HFFc6 (cell line): ENCODE results near the gene GPR137C. TPM values are rescaled to one million over a fixed set of nuclear protein-coding genes. Genes with fewer than 3 reads are reported as not detected.

ENCODE experiments used
- DNase-seq: peaks from one replicate; pipeline ENCODE4 v3.0.0-alpha.2; 2018
- H3K27ac Mint-ChIP-seq: 2 replicates; pipeline ENCODE4 v1.8.0; 2020; ENCODE audit warnings: mild to moderate bottlenecking, mixed read lengths
- H3K27me3 Mint-ChIP-seq: 2 replicates; pipeline ENCODE4 v1.8.0; 2021; ENCODE audit warnings: mild to moderate bottlenecking, moderate library complexity, mixed read lengths; ENCODE audit not compliant: insufficient read depth
- H3K36me3 Mint-ChIP-seq: 2 replicates; pipeline ENCODE4 v1.8.0; 2021; ENCODE audit warnings: low read depth, mixed read lengths
- H3K4me1 Mint-ChIP-seq: 2 replicates; pipeline ENCODE4 v1.8.0; 2020; ENCODE audit warnings: low read depth, mixed read lengths
- H3K4me3 Mint-ChIP-seq: 2 replicates; pipeline ENCODE4 v1.8.0; 2020; ENCODE audit warnings: mild to moderate bottlenecking, moderate library complexity, mixed read lengths
- H3K9me3 Mint-ChIP-seq: 2 replicates; pipeline ENCODE4 v1.8.0; 2020; ENCODE audit warnings: mild to moderate bottlenecking, mixed read lengths
- CTCF ChIP-seq: fragments of 200-600 bp; sonication (generic); IDR thresholded peaks from 2 replicates; pipeline ENCODE4 v1.5.0; 2021; ENCODE audit warnings: antibody characterized with exemption, mild to moderate bottlenecking
- total RNA-seq, 6 experiments: library from RNA; stranded (reverse); fragmentation: NEBNext Ultra II Directional; extraction: Animal tissue kit (Norgen Biotek cat#: 25700); gene quantifications; 2 replicates in 1 of 6; 3 replicates in 5 of 6; pipeline ENCODE4 v1.2.3, GENCODE V29; 2021

GPR137C gene
- total RNA-seq, 6 experiments from 2014 or later: 0.73 to 1.1 (median 0.82) TPM

DNA sequence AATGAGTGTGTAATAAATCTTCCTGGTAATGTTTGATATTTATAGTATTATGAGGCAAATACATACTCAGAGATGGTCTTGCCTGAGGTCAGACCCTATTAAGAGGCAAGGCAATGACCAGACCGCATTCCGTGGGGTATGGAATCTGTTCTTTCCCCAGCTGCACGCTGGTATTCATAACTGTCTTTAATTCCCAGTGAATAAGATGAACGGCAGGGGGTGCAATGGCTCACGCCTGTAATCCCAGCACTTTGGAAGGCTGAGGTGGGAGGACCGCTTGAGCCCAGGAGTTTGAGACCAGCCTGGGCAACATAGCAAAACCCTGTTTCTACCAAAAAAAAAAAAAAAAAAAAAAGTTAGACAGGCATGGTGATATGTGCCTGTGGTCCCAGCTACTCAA is 98.1 kb downstream of the GPR137C start:
- Mint-ChIP-seq H3K4me1 (no peaks in the 10 kb centered on the region), H3K27me3 (no peaks in the 10 kb centered on the region), H3K4me3 (no peak overlapping the region), H3K36me3 (peaks cover 13% of the 10 kb centered on the region; the same call in 1 of the 2 replicates), H3K9me3 (no peaks in the 10 kb centered on the region), H3K27ac (no peak overlapping the region)
- no peak for DNase-seq
- peak; percentile 12; the same call in 1 of the 2 replicates for TF ChIP-seq CTCF

DNA sequence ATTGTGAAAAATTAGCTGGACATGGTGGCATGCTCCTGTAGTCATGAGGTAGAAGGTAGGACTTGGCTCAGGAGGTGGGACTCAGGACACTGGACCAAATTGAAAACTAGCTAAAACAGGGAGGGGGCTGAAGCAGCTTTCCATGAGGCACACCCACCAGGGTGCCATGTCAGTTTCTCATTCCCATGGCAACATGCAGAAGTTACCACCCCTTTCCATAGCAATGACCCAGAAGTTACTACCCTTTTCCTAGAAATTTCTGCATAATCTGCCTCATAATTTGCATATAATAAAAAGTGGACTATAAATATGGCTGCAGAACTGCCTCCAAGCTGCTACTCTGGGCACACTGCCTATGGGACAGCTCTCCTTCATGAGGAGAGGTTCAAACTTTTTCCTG is 104.3 kb downstream of the GPR137C start:
- DNase-seq: no peak
- H3K9me3 Mint-ChIP-seq: no peaks in the 10 kb centered on the region
- no peaks in the 10 kb centered on the region for H3K4me1 Mint-ChIP-seq
- H3K27me3 Mint-ChIP-seq: no peaks in the 10 kb centered on the region; the same call in 1 of the 2 replicates
- H3K4me3 Mint-ChIP-seq: no peak overlapping the region
- TF ChIP-seq CTCF: no peak
- peaks cover 5% of the 10 kb centered on the region; the same call in 1 of the 2 replicates for H3K36me3 Mint-ChIP-seq
- H3K27ac Mint-ChIP-seq: no peak overlapping the region

- no peaks in the 10 kb centered on the region; the same call in 1 of the 2 replicates for H3K36me3 Mint-ChIP-seq
- H3K27me3 Mint-ChIP-seq: no peaks in the 10 kb centered on the region; the same call in 1 of the 2 replicates
- no peak overlapping the region for H3K27ac Mint-ChIP-seq
- no peak for DNase-seq
- TF ChIP-seq CTCF: no peak
- no peak overlapping the region for H3K4me3 Mint-ChIP-seq
- no peaks in the 10 kb centered on the region for H3K4me1 Mint-ChIP-seq
- H3K9me3 Mint-ChIP-seq: no peaks in the 10 kb centered on the region
These were observed 107.7 kb downstream of the GPR137C start for GRCh38 chr14:52660325-52660724.

DNA sequence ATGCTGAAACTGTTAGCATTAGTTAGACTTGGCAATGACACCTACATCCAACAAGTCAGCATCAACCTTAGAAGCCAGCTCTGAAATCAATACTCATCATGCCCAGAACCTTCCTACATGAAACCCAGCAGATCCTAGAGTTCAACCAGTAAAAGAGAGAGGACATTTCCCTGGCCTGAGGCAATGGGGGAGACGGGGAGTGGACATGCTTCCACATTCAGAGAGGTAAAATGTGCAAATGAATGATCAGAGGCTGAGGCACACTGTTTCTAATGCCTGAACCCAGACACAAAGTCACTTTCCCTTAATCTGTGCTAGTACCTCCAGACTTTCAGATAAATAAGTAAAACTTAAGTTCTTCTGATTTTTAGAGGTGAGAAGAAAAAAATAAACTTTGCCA is 108.2 kb downstream of the GPR137C start:
- no peaks in the 10 kb centered on the region; the same call in 1 of the 2 replicates for H3K27me3 Mint-ChIP-seq

DNA sequence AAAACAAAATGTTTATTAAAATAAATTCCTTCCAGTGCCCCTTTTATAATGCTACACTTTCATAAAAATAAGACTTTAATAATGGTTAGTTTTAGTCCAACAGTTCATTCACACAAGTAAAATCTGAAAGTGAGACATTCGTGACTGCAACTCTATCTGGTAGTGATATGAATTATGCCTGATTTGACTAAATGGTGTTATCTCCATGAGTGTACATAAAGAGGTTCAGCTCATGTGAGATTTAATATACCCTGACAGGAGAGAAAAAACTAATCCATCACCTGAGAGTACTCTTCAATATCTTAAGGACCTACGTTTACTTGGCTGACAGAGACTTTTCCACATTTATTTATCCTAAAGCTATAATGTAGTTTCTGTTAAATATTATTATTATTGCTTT is 108.7 kb downstream of the GPR137C start:
- Mint-ChIP-seq H3K4me3 (no peak overlapping the region), H3K36me3 (no peaks in the 10 kb centered on the region; the same call in 1 of the 2 replicates), H3K27me3 (no peaks in the 10 kb centered on the region), H3K27ac (no peak overlapping the region), H3K4me1 (no peaks in the 10 kb centered on the region), H3K9me3 (no peaks in the 10 kb centered on the region)
- TF ChIP-seq CTCF: no peak
- no peak for DNase-seq

More for the DNA sequence above, 108.2 kb downstream of the GPR137C start:
- no peak for TF ChIP-seq CTCF
- H3K36me3 Mint-ChIP-seq: no peaks in the 10 kb centered on the region; the same call in 1 of the 2 replicates
- no peak for DNase-seq
- H3K27ac Mint-ChIP-seq: no peak overlapping the region
- H3K9me3 Mint-ChIP-seq: no peaks in the 10 kb centered on the region
- H3K4me3 Mint-ChIP-seq: no peak overlapping the region
- H3K4me1 Mint-ChIP-seq: no peaks in the 10 kb centered on the region

GRCh38 chr14:52663850-52664249 is 111.2 kb downstream of the GPR137C start:
- H3K4me3 Mint-ChIP-seq: no peak overlapping the region
- no peak overlapping the region for H3K27ac Mint-ChIP-seq
- no peak for TF ChIP-seq CTCF
- no peaks in the 10 kb centered on the region; the same call in 1 of the 2 replicates for H3K36me3 Mint-ChIP-seq
- no peaks in the 10 kb centered on the region for H3K9me3 Mint-ChIP-seq
- H3K27me3 Mint-ChIP-seq: no peaks in the 10 kb centered on the region
- DNase-seq: no peak
- H3K4me1 Mint-ChIP-seq: no peaks in the 10 kb centered on the region
